ENCODE measurements around the gene COA3.

DNA sequence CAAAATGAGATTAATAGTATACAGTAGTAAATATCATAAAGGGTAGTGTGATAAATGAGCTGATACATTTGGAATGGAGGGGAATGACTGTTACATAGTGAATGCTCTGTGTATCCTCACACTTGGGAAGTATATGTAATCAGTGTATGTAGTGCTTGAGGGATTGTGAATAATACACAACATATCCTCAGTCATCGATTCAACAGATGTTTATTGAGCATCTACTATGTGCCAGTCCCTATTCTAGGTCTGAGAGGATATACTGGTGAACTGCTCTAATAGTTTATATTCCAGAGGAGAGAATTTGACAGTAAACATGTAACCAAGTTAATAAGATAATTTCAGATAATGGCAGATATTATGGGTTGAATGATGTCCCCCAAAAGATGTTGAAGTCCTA is 29.0 kb upstream of the COA3 start:
- TF ChIP-seq, protein P1, sequence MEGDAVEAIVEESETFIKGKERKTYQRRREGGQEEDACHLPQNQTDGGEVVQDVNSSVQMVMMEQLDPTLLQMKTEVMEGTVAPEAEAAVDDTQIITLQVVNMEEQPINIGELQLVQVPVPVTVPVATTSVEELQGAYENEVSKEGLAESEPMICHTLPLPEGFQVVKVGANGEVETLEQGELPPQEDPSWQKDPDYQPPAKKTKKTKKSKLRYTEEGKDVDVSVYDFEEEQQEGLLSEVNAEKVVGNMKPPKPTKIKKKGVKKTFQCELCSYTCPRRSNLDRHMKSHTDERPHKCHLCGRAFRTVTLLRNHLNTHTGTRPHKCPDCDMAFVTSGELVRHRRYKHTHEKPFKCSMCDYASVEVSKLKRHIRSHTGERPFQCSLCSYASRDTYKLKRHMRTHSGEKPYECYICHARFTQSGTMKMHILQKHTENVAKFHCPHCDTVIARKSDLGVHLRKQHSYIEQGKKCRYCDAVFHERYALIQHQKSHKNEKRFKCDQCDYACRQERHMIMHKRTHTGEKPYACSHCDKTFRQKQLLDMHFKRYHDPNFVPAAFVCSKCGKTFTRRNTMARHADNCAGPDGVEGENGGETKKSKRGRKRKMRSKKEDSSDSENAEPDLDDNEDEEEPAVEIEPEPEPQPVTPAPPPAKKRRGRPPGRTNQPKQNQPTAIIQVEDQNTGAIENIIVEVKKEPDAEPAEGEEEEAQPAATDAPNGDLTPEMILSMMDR (IDR thresholded peaks at IDR 0.05), result no peak
- no peak for TF ChIP-seq POLR2A (IDR thresholded peaks at IDR 0.05)
